Measurements from ENCODE around the gene RBPJ.

- TF ChIP-seq ZNF384 (IDR thresholded peaks at IDR 0.05) (no peak), PKNOX1 (IDR thresholded peaks at IDR 0.05) (no peak), NFRKB (IDR thresholded peaks at IDR 0.05) (no peak), SP1 (IDR thresholded peaks at IDR 0.05) (no peak), BHLHE40 (IDR thresholded peaks at IDR 0.05; ENCODE audit: borderline replicate concordance) (no peak), ELF4 (IDR thresholded peaks at IDR 0.05) (no peak), SUZ12 (IDR thresholded peaks at IDR 0.05) (no peak), LEF1 (IDR thresholded peaks at IDR 0.05; ENCODE audit: borderline replicate concordance) (no peak), FOXA1 (IDR thresholded peaks at IDR 0.05) (no peak), FOXM1 (IDR thresholded peaks at IDR 0.05; ENCODE audit: borderline replicate concordance) (no peak)
Observed at GRCh38 chr4:26343038-26343398, 22.2 kb downstream of the RBPJ start.
